Progenitor cell of endocrine pancreas (in vitro differentiated cells): Measurements from ENCODE around the gene SYT9. TPM values are rescaled to one million over a fixed set of nuclear protein-coding genes. Genes with fewer than 3 reads are reported as not detected.

Experiments
- DNase-seq: peaks from one replicate; pipeline ENCODE4 v3.0.0; 2021; ENCODE audit warnings: low spot score; ENCODE audit not compliant: unreplicated experiment
- H3K27ac Mint-ChIP-seq: 2 replicates; pipeline ENCODE4 v1.8.0; 2021; ENCODE audit warnings: mild to moderate bottlenecking, moderate library complexity, mixed read lengths
- H3K27me3 Mint-ChIP-seq: 2 replicates; pipeline ENCODE4 v1.8.0; 2021; ENCODE audit warnings: mixed read lengths
- H3K36me3 Mint-ChIP-seq: 2 replicates; pipeline ENCODE4 v1.8.0; 2022; ENCODE audit warnings: mixed read lengths; ENCODE audit not compliant: insufficient read depth
- H3K4me1 Mint-ChIP-seq: 2 replicates; pipeline ENCODE4 v1.8.0; 2021; ENCODE audit warnings: low read depth, mixed read lengths
- H3K4me3 Mint-ChIP-seq: 2 replicates; pipeline ENCODE4 v1.8.0; 2021; ENCODE audit warnings: low read depth, mild to moderate bottlenecking, moderate library complexity, mixed read lengths
- H3K9me3 Mint-ChIP-seq: 2 replicates; pipeline ENCODE4 v1.8.0; 2021; ENCODE audit warnings: low read depth, mixed read lengths
- total RNA-seq: library from RNA; stranded (reverse); gene quantifications from 2 replicates; pipeline ENCODE4 v1.2.1, GENCODE V29; 2021
- TF ChIP-seq, protein P1 (sequence below): fragments of 200-600 bp; sonication (generic); IDR thresholded peaks from one replicate; pipeline ENCODE4 v1.5.0; 2021; ENCODE audit warnings: antibody characterized with exemption, mild to moderate bottlenecking; ENCODE audit not compliant: unreplicated experiment

The SYT9 gene
- total RNA-seq, 1 donor from 2014 or later: 0.57 TPM

GRCh38 chr11:7428196-7428595 lies 176.5 kb downstream of the SYT9 start:
- Mint-ChIP-seq H3K27me3 (no peaks in the 10 kb centered on the region), H3K4me1 (no peaks in the 10 kb centered on the region), H3K36me3 (no peaks in the 10 kb centered on the region), H3K4me3 (no peak overlapping the region), H3K27ac (no peak overlapping the region), H3K9me3 (no peaks in the 10 kb centered on the region)
- DNase-seq: no peak
- TF ChIP-seq, protein P1, sequence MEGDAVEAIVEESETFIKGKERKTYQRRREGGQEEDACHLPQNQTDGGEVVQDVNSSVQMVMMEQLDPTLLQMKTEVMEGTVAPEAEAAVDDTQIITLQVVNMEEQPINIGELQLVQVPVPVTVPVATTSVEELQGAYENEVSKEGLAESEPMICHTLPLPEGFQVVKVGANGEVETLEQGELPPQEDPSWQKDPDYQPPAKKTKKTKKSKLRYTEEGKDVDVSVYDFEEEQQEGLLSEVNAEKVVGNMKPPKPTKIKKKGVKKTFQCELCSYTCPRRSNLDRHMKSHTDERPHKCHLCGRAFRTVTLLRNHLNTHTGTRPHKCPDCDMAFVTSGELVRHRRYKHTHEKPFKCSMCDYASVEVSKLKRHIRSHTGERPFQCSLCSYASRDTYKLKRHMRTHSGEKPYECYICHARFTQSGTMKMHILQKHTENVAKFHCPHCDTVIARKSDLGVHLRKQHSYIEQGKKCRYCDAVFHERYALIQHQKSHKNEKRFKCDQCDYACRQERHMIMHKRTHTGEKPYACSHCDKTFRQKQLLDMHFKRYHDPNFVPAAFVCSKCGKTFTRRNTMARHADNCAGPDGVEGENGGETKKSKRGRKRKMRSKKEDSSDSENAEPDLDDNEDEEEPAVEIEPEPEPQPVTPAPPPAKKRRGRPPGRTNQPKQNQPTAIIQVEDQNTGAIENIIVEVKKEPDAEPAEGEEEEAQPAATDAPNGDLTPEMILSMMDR: no peak

DNA sequence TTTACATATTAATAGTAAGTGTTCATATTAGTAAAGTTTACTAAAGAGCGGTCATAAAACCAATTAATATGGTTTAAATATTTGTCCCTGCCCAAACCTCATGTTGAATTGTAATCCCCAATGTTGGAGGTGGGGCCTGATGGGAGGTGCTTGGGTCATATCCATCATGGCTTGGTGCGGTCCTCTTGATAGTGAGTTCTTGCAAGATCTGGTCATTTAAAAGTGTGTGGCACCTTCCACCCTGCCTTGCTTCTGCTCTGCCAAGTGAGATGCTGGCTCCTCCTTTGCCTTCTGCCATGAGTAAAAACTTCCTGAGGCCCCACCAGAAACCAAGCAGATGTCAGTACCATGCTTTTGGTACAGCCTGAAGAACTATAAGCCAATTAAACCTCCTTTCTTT lies 178.8 kb downstream of the SYT9 start:
- TF ChIP-seq, protein P1: no peak
- no peak overlapping the region for H3K4me3 Mint-ChIP-seq
- DNase-seq: no peak
- no peaks in the 10 kb centered on the region for H3K4me1 Mint-ChIP-seq
- no peak overlapping the region for H3K27ac Mint-ChIP-seq
- H3K27me3 Mint-ChIP-seq: no peaks in the 10 kb centered on the region
- no peaks in the 10 kb centered on the region for H3K9me3 Mint-ChIP-seq
- no peaks in the 10 kb centered on the region for H3K36me3 Mint-ChIP-seq

- Mint-ChIP-seq H3K4me1 (no peaks in the 10 kb centered on the region), H3K9me3 (no peaks in the 10 kb centered on the region), H3K27ac (no peak overlapping the region), H3K4me3 (no peak overlapping the region), H3K27me3 (no peaks in the 10 kb centered on the region), H3K36me3 (no peaks in the 10 kb centered on the region)
- no peak for DNase-seq
- TF ChIP-seq, protein P1: no peak
Observed at GRCh38 chr11:7435176-7435575, 183.5 kb downstream of the SYT9 start.

DNA sequence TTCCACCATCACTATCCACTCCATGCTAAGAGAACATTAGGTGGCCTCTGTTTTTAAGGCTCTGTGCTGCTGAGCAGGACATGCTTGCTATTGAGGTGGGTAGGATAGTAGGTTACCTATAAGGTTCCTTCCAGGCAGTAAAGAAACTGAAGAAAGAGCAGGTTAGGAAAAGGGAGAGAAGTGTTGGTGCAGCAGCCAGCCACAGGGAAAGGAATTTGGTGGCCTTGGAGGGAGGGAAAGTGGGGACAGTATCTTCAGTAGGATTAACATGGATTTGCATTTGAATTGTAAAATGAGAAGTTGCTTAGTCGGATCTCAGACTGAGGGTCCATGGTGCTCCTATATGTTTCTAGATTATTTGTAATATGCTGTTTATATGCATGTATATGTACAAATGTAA lies 184.4 kb downstream of the SYT9 start:
- Mint-ChIP-seq H3K4me3 (no peak overlapping the region), H3K27ac (no peak overlapping the region), H3K27me3 (no peaks in the 10 kb centered on the region), H3K9me3 (no peaks in the 10 kb centered on the region), H3K36me3 (no peaks in the 10 kb centered on the region), H3K4me1 (no peaks in the 10 kb centered on the region)
- no peak for DNase-seq
- TF ChIP-seq, protein P1: no peak

DNA sequence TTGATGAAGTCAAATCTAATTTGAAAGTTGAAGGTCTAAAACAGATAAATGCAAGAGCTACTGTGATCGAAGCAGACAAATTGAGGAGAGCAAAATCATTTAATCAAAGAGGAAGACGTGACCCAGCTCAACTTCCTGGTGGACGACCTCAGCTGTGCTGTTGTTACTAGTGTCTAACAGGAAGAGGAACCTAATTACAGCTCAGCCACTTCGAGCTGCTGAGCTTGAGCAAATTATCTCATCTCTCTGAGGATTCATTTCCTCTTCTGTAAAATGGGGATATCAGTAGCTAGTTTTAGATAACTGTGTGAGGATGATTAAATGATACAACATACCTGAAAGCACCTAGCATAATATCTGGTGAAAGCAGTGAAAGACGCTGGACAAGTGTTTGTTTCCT lies 185.0 kb downstream of the SYT9 start:
- Mint-ChIP-seq H3K4me1 (no peaks in the 10 kb centered on the region), H3K4me3 (no peak overlapping the region), H3K27ac (no peak overlapping the region)

More for the DNA sequence above, 185.0 kb downstream of the SYT9 start:
- TF ChIP-seq, protein P1: no peak
- Mint-ChIP-seq H3K36me3 (no peaks in the 10 kb centered on the region), H3K9me3 (no peaks in the 10 kb centered on the region), H3K27me3 (no peaks in the 10 kb centered on the region)
- DNase-seq: no peak
